H1 (cell line): ENCODE data around the gene SNX33. TPM values are rescaled to one million over a fixed set of nuclear protein-coding genes. Genes with fewer than 3 reads are reported as not detected.

Experiments used
- TCF12 ChIP-seq: IDR thresholded peaks from 2 replicates; pipeline ENCODE4 v1.6.1; 2011; ENCODE audit warnings: low read depth, mild to moderate bottlenecking, low read length
- polyA plus RNA-seq, 7 experiments: library from polyadenylated mRNA; depleted of rRNA in 3 of 7; stranded (reverse) in 5 of 7; unstranded in 2 of 7; fragments of >200 nt in 5 of 7; fragments of 200-250 nt in 2 of 7; gene quantifications; 1 replicate in 5 of 7; 2 replicates in 1 of 7; 4 replicates in 1 of 7; pipeline versions ENCODE4 v1.2.1 to v1.2.3, GENCODE V29; 2011 to 2013; ENCODE audit warnings: missing spikeins in 2 of 7, mixed read lengths in 2 of 7
- total RNA-seq: library from RNA; stranded (reverse); fragmentation: NEBNext Ultra II Directional; extraction: Animal tissue kit (Norgen Biotek cat#: 25700); gene quantifications from 2 replicates; pipeline ENCODE4 v1.2.1, GENCODE V29; 2021

SNX33 gene
- total and polyA plus RNA-seq, 2 of the 8 experiments (the other 6 are each of a cell fraction or from before 2014, with no cell fraction given): 14.3 to 22.9 TPM

- 0 out of 2 replicates have a peak, but pooled peaks have one; percentile 18 for TF ChIP-seq TCF12
These were observed 46.8 kb downstream of the SNX33 start (continued) for GRCh38 chr15:75694241-75695182.
